Thoracic aorta (tissue), 2 donors: ENCODE data around the gene TNFRSF19. TPM values are rescaled to one million over a fixed set of nuclear protein-coding genes. Genes with fewer than 3 reads are reported as not detected.

Experiments used
- ATAC-seq: fragments of 150-250 bp; one replicate; pipeline ENCODE4 v1.8.0; 2017; ENCODE audit warnings: low read depth; ENCODE audit not compliant: insufficient number of reproducible peaks, low FRiP score
- DNase-seq: peaks from one replicate; pipeline ENCODE4 v3.0.0-alpha.2; 2020; ENCODE audit warnings: low spot score
- H3K27ac ChIP-seq, 2 donors: fragments of 200-600 bp; sonication (generic); 1 replicate in 1 of 2; 2 replicates in 1 of 2; pipeline ENCODE4 v1.5.1; 2016; ENCODE audit warnings: mild to moderate bottlenecking in 2 of 2, moderate library complexity in 2 of 2
- H3K27me3 ChIP-seq: fragments of 200-600 bp; sonication (generic); replicated peaks from 2 replicates; pipeline ENCODE4 v1.6.0; 2016; ENCODE audit warnings: mild to moderate bottlenecking; ENCODE audit not compliant: insufficient read depth
- H3K36me3 ChIP-seq: fragments of 200-600 bp; sonication (generic); one replicate; pipeline ENCODE4 v1.5.1; 2016
- H3K4me1 ChIP-seq, 2 donors: fragments of 200-600 bp; sonication (generic); 1 replicate in 1 of 2; 2 replicates in 1 of 2; pipeline versions ENCODE4 v1.5.1 to v1.6.0; 2016; ENCODE audit warnings: low read depth in 2 of 2, mild to moderate bottlenecking in 1 of 2; ENCODE audit not compliant: control insufficient read depth in 1 of 2
- H3K4me3 ChIP-seq: fragments of 200-600 bp; sonication (generic); 2 replicates; pipeline ENCODE4 v1.5.1; 2016; ENCODE audit warnings: mild to moderate bottlenecking
- H3K9me3 ChIP-seq: fragments of 200-600 bp; sonication (generic); 2 replicates; pipeline ENCODE4 v1.5.1; 2016
- CTCF ChIP-seq: fragments of 200-600 bp; sonication (generic); IDR thresholded peaks from one replicate; pipeline ENCODE4 v1.5.1; 2019; ENCODE audit warnings: antibody characterized with exemption
- total RNA-seq, 2 donors: library from RNA; depleted of rRNA; stranded (reverse); fragments of >200 nt; gene quantifications; one replicate each; pipeline versions ENCODE4 v1.1.0 to v1.2.3, GENCODE V29; 2016

Gene TNFRSF19
- total RNA-seq, 2 donors from 2014 or later = 1.4 to 7.6 TPM

GRCh38 chr13:23621316-23621645, 51.1 kb downstream of the TNFRSF19 start:
- no peaks in the 10 kb centered on the region for H3K9me3 ChIP-seq
- ATAC-seq = no peak
- H3K36me3 ChIP-seq = no peaks in the 10 kb centered on the region
- no peak overlapping the region for H3K27ac ChIP-seq
- no peak overlapping the region for H3K4me3 ChIP-seq
- no peak for TF ChIP-seq CTCF
- H3K27me3 ChIP-seq = no peaks in the 10 kb centered on the region
- DNase-seq = no peak
- no peaks in the 10 kb centered on the region for H3K4me1 ChIP-seq

DNA sequence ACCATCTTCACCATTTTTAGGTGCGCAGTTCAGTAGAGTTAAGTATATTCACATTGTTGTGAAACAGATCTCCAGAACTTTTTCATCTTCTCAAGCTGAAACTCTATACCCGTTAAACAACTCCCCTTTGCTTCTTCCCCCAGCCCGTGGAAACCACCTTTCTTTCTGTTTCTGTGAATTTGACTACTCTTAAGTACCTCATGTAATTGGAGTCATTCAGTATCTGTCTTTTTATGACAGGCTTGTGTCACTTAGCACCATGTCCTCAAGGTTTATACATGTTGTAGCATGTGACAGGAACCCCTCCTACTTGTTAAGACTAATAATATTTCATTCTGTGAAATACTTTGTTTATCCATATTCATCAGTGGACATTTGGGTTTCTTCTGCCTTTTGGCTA, 52.8 kb downstream of the TNFRSF19 start:
- ATAC-seq (no peak), DNase-seq (no peak)
- no peak overlapping the region for H3K27ac ChIP-seq
- H3K36me3 ChIP-seq = no peaks in the 10 kb centered on the region
- H3K9me3 ChIP-seq = no peaks in the 10 kb centered on the region
- H3K27me3 ChIP-seq = no peaks in the 10 kb centered on the region
- H3K4me1 ChIP-seq = no peaks in the 10 kb centered on the region
- H3K4me3 ChIP-seq = no peak overlapping the region
- no peak for TF ChIP-seq CTCF

DNA sequence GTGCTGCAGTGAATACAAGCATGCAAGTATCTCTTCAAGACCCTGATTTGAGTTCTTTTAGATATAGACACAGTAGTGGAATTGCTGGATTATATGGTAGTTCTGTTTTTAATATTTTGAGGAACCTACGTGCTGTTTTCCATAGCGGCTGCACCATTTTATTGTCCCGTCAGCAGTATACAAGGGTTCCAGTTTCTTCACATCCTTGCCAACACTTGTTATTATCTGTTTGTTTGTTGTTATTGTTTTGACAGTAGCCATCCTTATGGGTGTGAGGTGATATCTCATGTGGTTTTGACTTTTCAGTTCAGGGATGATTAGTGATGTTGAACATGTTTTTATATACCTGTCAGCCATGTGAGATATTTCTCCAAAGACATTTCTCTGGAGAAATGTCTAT, 53.2 kb downstream of the TNFRSF19 start:
- no peak for DNase-seq
- H3K27ac ChIP-seq = no peak overlapping the region
- H3K4me3 ChIP-seq = no peak overlapping the region
- H3K36me3 ChIP-seq = no peaks in the 10 kb centered on the region
- no peaks in the 10 kb centered on the region for H3K4me1 ChIP-seq
- H3K9me3 ChIP-seq = no peaks in the 10 kb centered on the region
- H3K27me3 ChIP-seq = no peaks in the 10 kb centered on the region
- no peak for TF ChIP-seq CTCF
- no peak for ATAC-seq

GRCh38 chr13:23626700-23627099, 56.5 kb downstream of the TNFRSF19 start:
- H3K4me3 ChIP-seq = no peak overlapping the region
- H3K9me3 ChIP-seq = no peaks in the 10 kb centered on the region
- H3K27ac ChIP-seq = no peak overlapping the region
- DNase-seq (no peak), ATAC-seq (no peak)
- no peak for TF ChIP-seq CTCF
- no peaks in the 10 kb centered on the region for H3K27me3 ChIP-seq
- H3K36me3 ChIP-seq = no peaks in the 10 kb centered on the region
- peaks cover 6 to 12% of the 10 kb centered on the region in 2 donors for H3K4me1 ChIP-seq

DNA sequence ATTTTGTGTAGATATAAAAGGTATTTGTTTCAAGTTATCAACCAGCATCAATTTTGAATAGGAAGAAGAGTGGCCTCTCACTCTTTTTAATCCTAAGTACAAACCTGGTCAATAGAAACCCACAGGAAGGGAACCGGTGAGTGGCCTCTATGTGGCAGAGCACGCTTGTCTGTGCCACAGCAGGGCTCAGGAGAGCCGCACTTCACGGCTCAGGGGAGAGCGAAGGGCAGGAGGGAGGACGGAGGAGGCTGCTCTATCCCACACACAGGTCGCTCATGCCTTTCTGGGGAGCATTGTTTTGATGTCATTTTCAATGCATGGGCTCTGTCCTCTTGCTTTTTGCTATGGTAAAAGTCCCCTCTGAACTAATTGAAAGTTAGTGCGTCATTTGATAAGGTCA, 57.2 kb downstream of the TNFRSF19 start:
- TF ChIP-seq CTCF = no peak
- Histone ChIP-seq H3K27ac (no peak overlapping the region), H3K9me3 (no peaks in the 10 kb centered on the region), H3K36me3 (no peaks in the 10 kb centered on the region), H3K4me1 (peaks cover 6 to 12% of the 10 kb centered on the region in 2 donors), H3K27me3 (no peaks in the 10 kb centered on the region), H3K4me3 (no peak overlapping the region)
- DNase-seq = no peak
- no peak for ATAC-seq
